Ishikawa (cell line): ENCODE data around the gene PZP.
A peak's percentile ranks its signal among the peaks of the same experiment; 100 is the strongest.

Experiments used
- CEBPB ChIP-seq: IDR thresholded peaks from 2 replicates; pipeline ENCODE4 v1.6.1; 2012
- CREB1 ChIP-seq: IDR thresholded peaks from 2 replicates; pipeline ENCODE4 v1.6.1; 2012; ENCODE audit warnings: low read depth
- EGR1 ChIP-seq: IDR thresholded peaks from 2 replicates; pipeline ENCODE4 v1.6.1; 2012
- EP300 ChIP-seq: IDR thresholded peaks from 2 replicates; pipeline ENCODE4 v1.6.1; 2012; ENCODE audit warnings: borderline replicate concordance
- FOXM1 ChIP-seq: IDR thresholded peaks from 2 replicates; pipeline ENCODE4 v1.6.1; 2012; ENCODE audit warnings: low read depth, borderline replicate concordance
- MAX ChIP-seq: IDR thresholded peaks from 2 replicates; pipeline ENCODE4 v1.6.1; 2012
- NFIC ChIP-seq: IDR thresholded peaks from 2 replicates; pipeline ENCODE4 v1.6.1; 2012
- RAD21 ChIP-seq: IDR thresholded peaks from 2 replicates; pipeline ENCODE4 v1.6.1; 2012; ENCODE audit warnings: low read depth
- REST ChIP-seq: IDR thresholded peaks from 2 replicates; pipeline ENCODE4 v1.6.1; 2012; ENCODE audit warnings: low read depth, mild to moderate bottlenecking
- TAF1 ChIP-seq: IDR thresholded peaks from 2 replicates; pipeline ENCODE4 v1.6.1; 2012; ENCODE audit warnings: low read depth, mild to moderate bottlenecking
- TCF12 ChIP-seq: IDR thresholded peaks from 2 replicates; pipeline ENCODE4 v1.6.1; 2012; ENCODE audit warnings: low read depth
- TEAD4 ChIP-seq: IDR thresholded peaks from 2 replicates; pipeline ENCODE4 v1.6.1; 2012
- USF1 ChIP-seq: IDR thresholded peaks from 2 replicates; pipeline ENCODE4 v1.6.1; 2012
- YY1 ChIP-seq: IDR thresholded peaks from 2 replicates; pipeline ENCODE4 v1.6.1; 2012; ENCODE audit warnings: low read depth
- ZBTB7A ChIP-seq: IDR thresholded peaks from 2 replicates; pipeline ENCODE4 v1.6.1; 2012; ENCODE audit warnings: low read depth

PZP gene

GRCh38 chr12:9135903-9136310, 72.3 kb downstream of the PZP start:
- TF ChIP-seq TEAD4 = no peak
- TF ChIP-seq YY1 = no peak
- no peak for TF ChIP-seq EP300
- TF ChIP-seq TCF12 = no peak
- TF ChIP-seq CREB1 = no peak
- TF ChIP-seq NFIC = no peak
- no peak for TF ChIP-seq CEBPB
- no peak for TF ChIP-seq TAF1

- peak; percentile 17; the same call in 1 of the 2 replicates for TF ChIP-seq RAD21
- TF ChIP-seq CEBPB = no peak
Measured at GRCh38 chr12:9134981-9135628, 73.1 kb downstream of the PZP start.

- TF ChIP-seq TAF1 = no peak
- no peak for TF ChIP-seq FOXM1
- no peak for TF ChIP-seq CEBPB
- no peak for TF ChIP-seq REST
- no peak for TF ChIP-seq NFIC
- TF ChIP-seq RAD21 = no peak
- TF ChIP-seq TCF12 = no peak
- no peak for TF ChIP-seq CREB1
- TF ChIP-seq YY1 = no peak
- no peak for TF ChIP-seq EP300
- TF ChIP-seq ZBTB7A = no peak
- TF ChIP-seq USF1 = no peak
- no peak for TF ChIP-seq MAX
- TF ChIP-seq EGR1 = no peak
- no peak for TF ChIP-seq TEAD4
Measured at GRCh38 chr12:9133216-9133916, 74.8 kb downstream of the PZP start.

GRCh38 chr12:9132008-9132535, 76.1 kb downstream of the PZP start:
- TF ChIP-seq FOXM1 (no peak), TAF1 (no peak), NFIC (no peak), ZBTB7A (no peak), EP300 (no peak), RAD21 (no peak), YY1 (no peak), TEAD4 (no peak), EGR1 (no peak), MAX (no peak), CREB1 (no peak), TCF12 (no peak), REST (no peak), CEBPB (no peak), USF1 (no peak)

- TF ChIP-seq RAD21 (no peak), YY1 (no peak)
Measured at GRCh38 chr12:9130244-9130643, 78.0 kb downstream of the PZP start.
